Epithelial cell of esophagus (primary cell): Measurements from ENCODE around the gene ZFHX3.

Source experiments
- DNase-seq: peaks from one replicate; pipeline ENCODE4 v3.0.0; 2010; ENCODE audit warnings: low read depth
- H3K4me3 ChIP-seq: 2 replicates; pipeline ENCODE4 v1.5.1; 2011; ENCODE audit warnings: mild to moderate bottlenecking, low read length, control low read depth
- TF ChIP-seq, protein P1 (sequence below): IDR thresholded peaks from 2 replicates; pipeline ENCODE4 v1.5.1; 2011; ENCODE audit warnings: low read depth, mild to moderate bottlenecking, low read length, control low read depth, inconsistent platforms; ENCODE audit not compliant: insufficient read depth; ENCODE audit errors: missing control alignments

ZFHX3 gene

DNA sequence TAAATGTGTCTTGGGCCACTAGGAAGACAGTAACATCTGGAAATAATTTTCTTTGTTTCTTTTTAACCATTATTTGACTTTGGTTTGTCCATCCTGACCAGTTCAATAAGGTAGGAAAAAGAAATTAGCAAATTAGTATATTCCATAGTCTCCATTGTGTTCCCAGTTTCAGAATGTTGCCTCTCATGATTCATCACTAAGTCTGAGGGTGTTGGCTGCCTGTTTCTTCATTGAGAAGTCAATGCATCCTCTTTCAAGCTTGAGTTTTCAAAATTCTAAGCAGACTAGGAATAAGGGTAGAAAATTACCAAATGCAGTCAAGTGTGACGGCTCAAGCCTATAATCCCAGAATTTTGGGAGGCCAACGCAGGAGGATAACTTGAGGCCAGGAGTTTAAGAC is 41.9 kb downstream of the ZFHX3 start:
- H3K4me3 ChIP-seq: no peak overlapping the region
- TF ChIP-seq, protein P1, sequence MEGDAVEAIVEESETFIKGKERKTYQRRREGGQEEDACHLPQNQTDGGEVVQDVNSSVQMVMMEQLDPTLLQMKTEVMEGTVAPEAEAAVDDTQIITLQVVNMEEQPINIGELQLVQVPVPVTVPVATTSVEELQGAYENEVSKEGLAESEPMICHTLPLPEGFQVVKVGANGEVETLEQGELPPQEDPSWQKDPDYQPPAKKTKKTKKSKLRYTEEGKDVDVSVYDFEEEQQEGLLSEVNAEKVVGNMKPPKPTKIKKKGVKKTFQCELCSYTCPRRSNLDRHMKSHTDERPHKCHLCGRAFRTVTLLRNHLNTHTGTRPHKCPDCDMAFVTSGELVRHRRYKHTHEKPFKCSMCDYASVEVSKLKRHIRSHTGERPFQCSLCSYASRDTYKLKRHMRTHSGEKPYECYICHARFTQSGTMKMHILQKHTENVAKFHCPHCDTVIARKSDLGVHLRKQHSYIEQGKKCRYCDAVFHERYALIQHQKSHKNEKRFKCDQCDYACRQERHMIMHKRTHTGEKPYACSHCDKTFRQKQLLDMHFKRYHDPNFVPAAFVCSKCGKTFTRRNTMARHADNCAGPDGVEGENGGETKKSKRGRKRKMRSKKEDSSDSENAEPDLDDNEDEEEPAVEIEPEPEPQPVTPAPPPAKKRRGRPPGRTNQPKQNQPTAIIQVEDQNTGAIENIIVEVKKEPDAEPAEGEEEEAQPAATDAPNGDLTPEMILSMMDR: no peak
- peak; percentile 45 for DNase-seq

DNA sequence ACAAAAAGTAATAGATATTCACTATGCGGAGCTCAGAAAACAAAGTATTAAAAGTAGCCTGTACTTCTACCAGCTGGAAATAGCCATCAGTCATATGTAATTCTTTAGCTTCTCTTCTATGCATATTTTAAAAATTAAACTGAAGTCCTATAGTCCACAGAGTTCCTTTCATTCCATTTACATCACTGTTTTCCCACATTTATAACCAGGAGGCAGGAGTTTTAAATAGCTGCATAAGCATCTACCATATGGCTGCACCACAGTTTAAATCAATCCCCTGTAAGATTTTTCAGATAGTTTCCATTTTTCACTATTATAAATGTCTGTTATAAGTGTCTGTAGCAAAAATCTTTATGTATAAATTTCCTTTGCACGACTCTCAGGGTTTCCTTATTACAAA is 45.1 kb downstream of the ZFHX3 start:
- no peak overlapping the region for H3K4me3 ChIP-seq
- TF ChIP-seq, protein P1: no peak
- DNase-seq: no peak

DNA sequence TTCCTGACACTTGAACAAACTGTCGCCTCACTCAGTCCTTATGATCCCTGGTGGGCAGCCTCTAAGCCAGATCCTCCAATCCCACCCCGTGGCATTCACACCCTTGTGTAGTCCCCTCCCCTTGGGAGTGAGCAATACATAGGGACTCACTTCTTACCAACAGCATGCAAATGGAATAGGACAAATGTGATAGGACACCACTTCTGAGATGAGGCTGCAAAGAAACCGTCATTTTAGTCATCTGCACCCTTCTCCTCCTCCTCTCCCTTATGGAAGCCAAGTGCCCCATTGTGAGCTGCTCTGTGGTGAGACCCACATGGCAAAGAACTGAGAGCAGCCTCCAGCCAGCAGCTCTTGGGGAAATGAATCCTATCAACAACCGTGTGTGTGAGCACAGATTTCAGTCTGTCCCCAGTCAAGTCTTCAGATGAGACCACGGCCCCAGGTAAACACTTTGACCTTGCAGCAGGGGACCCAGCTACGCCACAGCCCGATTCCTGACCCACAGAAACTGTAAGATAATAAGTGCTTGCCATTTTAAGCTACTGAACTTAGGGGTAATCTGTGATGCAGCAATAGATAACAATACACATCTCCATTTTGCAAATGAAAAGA is 46.9 kb downstream of the ZFHX3 start:
- no peak overlapping the region for H3K4me3 ChIP-seq
- DNase-seq: no peak
- TF ChIP-seq, protein P1: no peak

DNA sequence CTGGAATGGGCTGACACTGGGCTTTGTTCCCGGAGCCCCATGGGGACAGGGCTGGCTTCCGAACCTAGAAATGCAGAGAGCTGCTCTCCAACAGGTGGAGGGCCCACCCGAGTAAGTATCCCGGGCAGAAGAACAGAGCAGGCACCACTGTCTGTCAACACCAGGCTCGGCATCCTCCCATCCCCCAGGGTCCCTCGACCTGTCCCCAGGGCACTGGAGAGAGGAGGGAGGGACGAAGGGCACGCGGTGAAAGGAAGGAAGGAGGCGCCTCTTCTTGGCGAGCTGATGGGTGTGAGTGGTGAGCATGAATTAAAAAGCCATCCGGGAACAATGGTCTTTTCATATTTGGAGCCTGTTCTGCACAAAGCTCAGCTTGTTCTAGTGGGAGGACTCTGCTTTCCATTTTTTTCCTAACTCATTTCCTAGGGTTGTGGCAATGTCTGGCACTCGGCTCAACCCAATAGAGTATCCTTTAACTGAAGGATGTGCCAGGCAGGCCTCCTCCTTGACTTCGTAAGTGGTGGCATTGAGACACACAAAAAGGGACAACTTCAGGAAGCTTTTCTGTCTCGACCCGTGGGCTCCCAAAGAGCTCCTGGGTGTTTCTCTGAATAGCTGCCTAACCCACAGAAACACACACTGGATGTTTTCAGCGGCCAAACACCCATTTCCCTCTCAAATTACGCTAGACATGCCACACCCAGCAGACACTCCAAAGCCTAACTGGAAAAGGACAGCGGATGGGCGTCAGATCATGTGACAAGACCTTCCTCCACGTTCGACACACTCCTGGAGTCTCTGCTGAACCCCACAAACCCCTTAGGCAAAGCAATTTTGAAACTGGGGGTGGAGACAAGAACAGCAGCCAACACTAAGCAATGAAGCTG is 47.7 kb downstream of the ZFHX3 start:
- no peak overlapping the region for H3K4me3 ChIP-seq
- peak; percentile 35 for DNase-seq
- TF ChIP-seq, protein P1: no peak

DNA sequence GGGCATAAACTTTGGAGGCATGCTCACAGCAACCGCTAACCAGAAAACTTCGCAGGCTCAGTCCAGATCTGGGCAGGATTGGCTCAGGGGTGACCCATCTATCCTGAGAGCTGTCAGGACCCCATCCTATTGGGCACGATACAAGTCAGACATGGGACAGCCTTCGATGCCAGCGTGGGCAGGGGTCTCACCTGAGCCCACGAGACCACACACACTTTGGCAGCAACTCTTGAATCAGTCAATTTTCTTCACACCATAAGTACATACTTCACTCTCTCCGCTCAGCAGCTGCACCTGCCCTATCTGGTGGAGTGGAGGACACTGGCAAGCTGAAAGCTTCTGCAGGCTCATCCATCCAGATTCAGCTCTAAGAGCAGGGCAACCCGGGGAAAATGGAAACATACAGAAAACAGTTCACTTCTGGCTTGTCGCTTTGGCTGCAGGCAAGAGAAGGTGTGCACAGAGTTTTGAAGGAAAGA is 48.3 kb downstream of the ZFHX3 start:
- TF ChIP-seq, protein P1: no peak
- no peak overlapping the region for H3K4me3 ChIP-seq
- no peak for DNase-seq

DNA sequence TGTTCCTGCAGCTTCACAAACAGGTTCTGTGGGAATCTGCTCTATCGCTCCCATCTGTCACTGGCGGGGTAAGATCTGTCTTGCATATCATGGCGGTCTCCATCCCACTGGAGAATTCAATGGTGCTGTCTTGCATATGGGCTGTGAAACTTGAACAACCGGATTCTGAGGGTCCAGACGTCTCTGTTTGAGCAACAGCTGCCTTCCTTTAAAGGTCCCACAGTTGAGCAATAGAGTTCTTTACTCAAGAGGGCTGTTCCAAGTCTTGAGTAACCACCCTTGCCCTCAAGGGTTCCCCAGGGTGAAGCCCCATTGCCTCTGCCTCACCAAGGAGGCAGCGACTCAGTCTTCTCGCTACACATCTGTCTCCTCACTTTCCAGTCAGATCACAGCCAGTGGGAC is 50.8 kb downstream of the ZFHX3 start:
- DNase-seq: peak; percentile 93
- H3K4me3 ChIP-seq: no peak overlapping the region
- TF ChIP-seq, protein P1: no peak
